HG03439 (cell line): Measurements from ENCODE around the gene HS3ST6.
"Not testable (repeated sequence)": the region's sequence is repeated elsewhere in the genome, so short reads cannot be mapped to it uniquely, and the experiment has no call there.

Source experiments
- ATAC-seq: cut with Tn5 transposase; IDR thresholded peaks from one replicate; pipeline ENCODE4 v1.9.1; 2021; ENCODE audit warnings: mild to moderate bottlenecking, moderate library complexity; ENCODE audit not compliant: unreplicated experiment

HS3ST6 gene

DNA sequence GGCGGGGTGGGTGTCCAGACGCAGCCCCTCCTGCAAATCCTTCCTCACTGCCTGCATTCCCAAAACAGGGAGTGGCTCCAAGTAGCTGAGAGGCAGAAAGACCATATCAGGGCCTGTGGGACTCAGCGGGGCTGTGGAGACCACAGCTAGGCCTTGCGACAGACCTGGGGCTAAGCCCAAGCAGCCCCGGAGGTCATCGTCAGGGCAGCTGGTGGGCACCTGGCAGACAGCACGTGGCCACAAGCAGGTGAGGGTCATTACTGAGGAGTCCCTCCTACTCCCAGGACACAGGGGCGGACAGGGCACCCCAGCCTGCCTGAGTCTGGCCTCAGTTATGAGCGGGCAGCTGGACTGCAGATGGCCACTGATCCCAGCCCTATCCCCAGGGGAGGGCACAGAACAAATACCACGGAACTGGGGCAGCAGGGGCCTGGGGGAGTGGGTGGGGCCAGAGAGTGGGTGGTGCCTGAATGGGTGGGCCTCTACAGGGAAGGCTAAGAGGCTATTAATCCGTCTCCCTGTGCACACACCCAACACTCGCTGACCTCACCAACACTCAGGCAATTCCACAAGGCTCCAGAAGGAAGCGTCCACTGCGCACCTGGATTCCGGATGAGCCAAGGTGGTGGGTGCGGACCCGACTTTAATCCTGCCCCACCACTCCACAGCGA lies 8.5 kb downstream of the HS3ST6 start:
- no peak for ATAC-seq

DNA sequence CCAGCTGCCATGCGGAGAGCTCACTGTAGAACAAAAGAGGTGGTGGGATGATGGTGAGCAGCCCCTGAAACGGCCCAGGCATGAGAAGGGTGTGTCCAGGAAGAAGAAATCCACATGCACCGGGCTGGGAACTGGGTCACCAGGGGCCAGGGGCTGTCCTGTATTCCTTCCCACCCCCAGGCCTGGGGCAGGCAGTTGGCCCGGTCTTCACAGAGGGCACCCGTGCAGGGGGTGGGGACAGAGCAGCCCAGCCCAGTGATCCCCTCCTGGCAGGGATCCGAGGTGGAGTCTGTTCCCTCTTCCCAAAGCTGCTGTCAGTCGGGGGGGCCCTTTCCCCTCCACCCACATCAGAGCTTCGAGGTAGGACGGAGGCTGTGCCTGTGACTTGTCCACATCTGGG lies 9.2 kb downstream of the HS3ST6 start:
- ATAC-seq, result no peak

DNA sequence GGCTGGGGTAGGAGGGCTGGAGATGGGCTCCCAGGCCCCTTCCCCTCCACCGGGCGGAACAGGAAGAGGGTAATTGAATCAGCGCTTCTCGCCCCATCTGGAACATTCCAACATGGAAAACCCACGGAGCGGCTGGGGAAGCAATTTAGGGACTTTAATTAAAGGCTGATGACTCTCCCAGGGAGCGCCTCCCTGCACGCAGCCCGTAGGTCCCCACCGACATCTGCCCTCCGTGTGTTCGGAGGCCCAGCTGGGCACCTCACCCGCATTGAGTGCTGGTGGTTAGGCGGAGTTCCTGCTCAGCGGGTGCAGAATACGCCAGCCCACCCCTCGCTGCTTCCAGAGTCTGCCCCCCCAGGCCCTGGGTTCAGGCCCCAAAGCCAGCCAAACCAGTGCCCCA lies 10.0 kb downstream of the HS3ST6 start:
- no peak for ATAC-seq

DNA sequence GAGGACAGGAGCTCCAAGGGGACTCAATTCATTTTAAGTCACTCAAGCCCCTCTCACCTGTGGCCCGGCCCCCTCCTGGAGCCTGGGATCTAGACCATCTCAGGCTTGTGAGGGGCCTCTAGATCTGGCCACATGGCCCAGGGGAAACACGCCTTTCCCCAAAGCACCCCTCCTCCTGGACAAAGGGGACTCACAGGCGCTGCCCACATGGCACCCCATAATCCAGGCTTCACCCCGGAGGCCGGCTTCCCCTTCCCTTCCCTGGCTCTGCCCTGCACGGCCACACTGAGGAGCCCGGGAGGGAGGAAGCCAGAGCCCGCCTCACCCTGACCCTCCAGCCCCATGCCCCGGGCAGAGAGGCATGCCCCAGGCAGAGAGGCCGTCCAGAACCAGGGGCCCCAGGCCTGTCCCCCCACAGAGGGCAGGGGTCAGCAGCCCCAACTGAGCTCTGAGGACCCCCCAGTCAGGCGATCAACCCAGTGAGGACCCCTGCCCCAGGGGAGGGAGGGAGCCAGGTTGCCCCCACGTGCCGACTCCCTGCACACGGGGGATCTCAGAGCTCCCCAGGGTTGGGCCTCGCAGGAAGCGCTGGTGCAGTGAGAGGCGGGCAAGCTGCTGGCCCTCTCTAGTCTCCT lies 10.9 kb downstream of the HS3ST6 start:
- ATAC-seq, result no peak

DNA sequence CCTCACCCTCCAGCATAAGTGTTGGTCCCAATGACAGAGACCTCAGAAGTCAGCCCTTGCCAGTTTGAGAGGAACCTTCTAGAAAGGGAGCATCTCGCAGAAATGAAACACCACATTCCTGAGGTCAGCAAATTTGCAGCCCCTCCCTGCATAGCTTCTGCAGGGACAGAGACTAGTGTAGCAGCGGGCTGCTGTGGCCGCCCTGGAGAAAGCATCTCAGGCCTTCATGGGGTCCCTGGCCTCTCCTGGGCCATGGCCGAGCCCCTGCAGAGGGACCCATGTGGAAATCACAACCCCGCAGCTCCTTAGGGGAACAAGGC lies 11.4 kb downstream of the HS3ST6 start:
- ATAC-seq, result no peak

DNA sequence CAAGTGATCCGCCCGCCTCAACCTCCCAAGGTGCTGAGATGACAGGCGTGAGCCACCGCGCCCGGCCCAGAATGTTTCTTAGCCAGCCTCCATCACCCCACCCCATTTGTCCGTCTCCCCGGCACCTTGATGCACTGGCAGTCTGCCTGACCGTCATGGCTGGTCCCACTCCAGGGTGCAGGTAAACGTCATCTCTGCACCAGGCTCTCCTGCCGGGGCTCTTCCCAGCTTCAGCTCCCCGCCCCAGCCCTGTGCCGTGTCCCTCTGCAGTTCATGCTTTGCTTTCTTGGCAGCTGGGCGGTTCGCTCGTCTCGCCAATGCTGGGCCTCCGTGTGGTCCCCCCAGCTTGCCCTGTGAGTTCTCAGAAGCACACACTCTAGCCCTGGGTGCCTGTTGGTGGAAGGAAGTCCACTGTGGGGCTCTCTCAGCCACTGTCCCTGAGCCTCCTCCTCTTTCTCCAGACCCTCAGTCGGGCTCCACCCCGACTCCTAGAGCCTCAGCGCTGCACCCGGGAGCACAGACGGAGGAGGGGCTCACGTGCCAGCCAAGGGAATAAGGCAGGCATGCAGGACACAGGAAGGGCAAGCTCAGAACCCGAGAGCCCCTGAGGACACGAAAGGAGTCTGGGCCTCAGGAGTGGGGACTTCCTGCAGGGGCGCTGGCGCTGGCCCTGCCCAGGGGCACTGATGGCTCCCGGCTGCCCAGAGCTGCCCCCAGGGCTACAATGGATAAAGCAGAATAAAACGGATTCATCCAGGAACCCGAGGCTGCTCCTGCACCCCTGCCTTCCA lies 12.0 kb downstream of the HS3ST6 start:
- no peak for ATAC-seq

DNA sequence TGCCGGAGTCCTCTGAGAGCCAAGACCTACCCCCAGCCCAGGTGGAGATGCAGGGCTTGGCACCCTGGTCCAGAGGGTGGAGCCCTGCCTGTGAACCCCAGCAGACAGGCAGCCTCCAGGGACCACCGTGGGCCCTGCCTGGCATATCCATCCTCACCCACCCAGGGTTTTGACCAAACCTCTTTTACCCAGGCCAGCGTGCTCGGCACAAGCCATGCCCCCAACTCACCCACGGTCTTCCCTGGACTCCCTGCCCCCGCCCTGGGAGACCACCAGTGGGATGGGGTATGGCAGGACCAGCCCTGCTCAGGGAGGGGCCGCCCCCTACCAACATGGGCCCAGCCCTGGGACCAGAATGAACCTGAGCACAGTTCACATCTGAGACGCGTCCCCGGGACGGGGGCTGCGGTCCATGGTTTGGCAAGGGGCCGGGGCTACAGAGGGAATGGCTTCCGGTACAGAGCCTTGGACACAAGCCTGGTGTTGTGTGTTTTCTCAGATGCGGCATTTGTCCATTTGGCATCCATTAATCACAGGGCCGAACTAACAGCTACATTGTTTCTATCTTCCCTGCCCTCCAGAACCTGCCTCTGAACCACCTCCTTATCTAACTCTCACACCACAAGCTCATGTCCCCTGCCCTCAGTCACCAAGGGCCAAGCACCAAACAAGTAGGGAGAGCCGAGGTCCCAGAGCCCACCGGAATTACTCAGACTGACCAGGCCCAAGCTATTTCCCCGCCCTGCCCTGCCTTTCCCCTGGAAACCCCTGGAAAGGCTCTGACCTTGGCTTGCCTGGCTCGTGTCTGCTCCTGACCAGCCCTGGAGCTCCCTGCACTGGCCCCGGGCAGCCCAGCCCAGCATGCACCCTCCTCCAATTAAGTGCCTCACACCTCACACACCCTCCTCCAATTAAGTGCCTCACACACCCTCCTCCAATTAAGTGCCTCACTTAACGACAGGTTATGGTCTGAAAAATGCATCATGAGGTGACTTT lies 14.1 kb downstream of the HS3ST6 start:
- ATAC-seq, result no peak

DNA sequence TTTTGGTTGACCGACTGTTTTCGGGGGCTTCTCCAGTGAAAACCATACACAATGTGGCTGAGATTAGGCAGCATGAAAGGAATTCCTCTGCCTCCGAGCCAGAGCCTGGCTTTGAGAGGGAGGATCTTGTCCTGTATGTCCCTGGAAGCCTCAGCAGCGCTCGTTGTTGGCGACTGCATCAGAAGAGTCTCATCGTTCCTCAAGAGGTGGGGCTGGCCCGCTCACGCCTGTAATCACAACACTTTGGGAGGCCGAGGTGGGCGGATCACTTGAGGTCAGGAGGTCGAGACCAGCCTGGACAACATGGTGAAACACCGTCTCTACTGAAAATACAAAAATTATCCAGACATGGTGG lies 15.0 kb downstream of the HS3ST6 start:
- no peak for ATAC-seq

DNA sequence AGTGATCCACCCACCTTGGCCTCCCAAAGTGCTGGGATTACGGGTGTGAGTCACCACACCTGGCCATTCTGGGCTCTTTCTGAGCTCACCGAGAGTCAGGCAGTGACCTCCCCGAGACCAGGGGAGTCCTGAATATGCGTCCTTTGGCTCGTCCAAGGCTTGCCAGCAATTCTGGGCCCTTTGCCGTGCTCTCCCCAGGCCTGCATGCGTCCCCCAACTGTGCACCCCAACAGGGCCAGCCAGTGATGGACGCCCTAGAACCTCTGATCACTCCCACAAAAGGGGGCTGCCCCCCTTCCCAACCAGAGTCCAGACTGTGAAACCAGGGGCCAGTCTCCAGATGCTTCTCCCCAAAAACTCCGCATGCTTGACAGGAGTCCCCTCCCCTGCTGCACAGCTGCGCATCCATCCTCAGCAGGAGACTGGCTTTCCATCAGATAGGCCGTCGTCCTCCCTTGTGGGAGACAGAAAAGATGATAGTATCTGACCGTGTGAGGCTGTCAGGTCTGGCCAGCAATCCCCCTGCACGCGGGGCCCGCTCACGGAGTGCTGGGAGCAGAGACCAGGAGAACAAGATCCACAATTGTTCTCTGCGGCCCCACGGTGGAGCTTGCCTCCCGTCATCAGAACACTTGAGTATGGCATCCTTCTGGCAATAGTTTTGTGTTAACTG lies 15.5 kb downstream of the HS3ST6 start:
- no peak for ATAC-seq

DNA sequence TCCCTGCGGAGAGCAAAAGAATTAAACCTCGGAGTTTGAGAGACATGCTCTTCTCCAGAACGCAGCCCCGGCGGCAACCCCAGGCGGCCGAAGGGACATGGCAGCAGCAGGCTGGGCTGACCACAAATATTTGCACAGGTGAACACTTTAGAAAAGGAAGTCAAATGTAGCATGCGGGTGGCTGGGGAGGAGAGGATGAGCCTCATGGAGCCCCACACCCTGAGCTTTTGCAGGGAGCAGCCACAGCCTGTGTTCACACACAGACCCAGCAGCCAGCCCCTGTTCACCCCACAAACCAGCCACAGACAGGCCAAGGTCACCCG lies 17.8 kb downstream of the HS3ST6 start:
- ATAC-seq, result no peak

DNA sequence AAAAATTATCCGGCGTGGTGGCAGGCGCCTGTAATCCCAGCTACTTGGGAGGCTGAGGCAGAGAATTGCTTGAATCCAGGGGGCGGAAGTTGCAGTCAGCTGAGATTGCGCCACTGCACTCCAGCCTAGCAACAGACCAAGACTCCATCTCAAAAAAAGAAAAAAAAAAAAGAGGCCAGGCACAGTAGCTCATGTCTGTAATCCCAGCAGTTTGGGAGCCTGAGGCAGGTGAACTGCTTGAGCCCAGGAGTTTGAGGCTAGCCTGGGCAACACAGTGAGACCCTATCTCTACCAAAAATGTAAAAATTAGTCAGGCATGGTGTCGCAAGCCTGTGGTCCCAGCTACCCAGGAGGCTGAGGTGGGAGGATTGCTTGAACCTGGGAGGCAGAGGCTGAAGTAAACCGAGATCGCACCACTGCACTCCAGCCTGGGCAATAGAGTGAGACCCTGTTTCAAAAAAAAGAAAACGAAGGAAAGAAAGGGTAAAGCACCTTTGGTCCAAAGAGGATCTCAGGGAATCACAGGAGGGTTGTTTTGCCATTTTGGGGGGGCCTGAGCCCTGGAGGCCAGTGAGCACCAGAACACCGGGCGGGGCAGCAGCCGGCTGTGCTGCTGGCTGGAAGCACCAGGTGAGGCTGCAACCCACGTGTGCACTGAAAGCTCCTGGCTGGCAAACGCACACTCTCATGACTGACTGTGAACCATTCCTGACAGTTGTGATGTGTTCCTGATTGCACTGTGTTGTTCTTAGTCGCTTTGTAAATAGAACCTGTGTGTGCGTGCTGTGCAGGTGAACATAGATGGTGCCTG lies 18.4 kb downstream of the HS3ST6 start:
- ATAC-seq, result no peak

DNA sequence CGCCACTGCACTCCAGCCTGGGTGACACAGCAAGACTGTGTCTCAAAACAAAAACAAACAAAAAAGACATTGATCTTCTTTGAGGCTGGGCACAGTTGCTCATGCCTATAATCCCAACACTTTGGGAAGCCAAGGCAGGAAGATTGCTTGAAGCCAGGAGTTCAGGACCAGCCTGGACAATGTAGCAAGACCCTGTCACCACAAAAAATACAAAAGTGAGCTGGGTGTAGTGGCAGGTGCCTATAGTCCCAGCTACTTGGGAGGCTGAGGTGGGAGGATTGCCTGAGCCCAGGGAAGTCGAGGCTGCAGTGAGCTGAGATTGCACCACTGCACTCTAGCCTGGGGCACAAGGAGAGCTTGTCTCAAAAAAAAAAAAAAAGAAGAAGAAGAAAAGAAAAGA lies 20.5 kb downstream of the HS3ST6 start:
- not testable (repeated sequence) for ATAC-seq

DNA sequence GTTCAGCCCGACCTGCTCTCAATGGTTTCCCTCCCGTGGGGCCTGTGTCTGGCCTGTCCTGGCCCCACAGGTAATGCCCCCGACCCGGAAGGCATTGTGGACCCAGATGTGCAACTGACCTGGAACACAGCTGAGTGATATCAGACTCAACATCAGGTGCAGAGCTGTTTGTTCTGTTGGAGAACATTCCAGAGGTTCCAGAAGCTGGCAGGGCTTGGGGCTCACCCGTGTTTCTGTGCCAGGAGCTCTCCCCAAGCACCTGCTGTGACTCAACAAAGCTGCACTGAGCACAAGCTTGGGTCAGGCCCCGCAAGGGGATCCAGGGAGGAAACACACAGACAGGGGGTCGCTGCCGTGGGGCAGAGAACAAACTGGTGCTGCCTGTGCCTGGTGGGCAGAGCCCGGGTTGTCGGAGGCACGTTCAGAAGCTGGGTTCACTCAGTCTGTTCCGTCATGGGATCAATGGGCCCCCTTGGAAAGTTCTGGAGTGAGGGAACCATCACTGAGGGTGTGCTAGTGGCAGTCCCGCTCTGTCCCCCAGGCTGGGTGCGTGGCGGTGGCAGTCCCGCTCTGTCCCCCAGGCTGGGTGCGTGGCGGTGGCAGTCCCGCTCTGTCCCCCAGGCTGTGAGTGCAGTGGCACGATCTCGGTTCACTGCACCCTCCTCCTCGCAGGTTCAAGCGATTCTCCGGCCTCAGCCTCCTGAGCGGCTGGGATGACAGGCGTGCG lies 22.1 kb downstream of the HS3ST6 start:
- ATAC-seq, result no peak

DNA sequence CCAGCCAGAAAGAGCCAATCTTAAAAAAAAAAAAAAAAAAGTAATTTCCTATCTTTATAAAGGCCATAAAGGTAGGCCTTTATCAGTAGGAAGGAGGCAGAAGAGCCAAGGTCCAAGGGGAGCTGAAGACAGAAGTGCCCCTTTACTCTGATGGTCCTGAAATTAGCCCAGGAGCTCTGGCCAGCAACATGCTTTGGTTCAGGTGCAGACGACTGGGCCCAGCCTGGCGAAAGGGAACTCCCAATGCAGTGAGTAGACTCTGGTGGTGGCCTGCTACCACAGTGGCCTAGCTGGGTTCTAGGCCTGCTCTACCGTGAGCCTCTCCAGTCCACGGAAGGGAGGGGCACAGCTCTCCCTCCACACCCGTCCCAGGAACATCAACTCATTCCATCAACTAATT lies 23.1 kb downstream of the HS3ST6 start:
- ATAC-seq, result no peak

DNA sequence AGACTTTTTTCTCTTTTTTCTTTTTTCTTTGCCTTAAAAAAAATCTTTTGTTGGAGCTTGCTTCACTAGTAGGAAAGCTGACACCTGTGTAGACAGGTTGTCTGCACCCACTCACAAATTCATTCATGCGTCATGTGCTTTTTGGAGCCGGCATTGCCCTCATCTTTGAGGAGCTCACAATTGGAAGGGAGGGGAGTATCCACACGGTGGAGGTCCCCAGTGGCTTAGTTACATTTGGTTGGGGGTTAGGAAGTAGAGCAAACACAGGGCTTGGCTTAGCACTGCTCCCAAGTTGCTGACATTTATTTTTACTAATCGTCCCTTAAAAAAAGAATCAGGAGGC lies 27.5 kb downstream of the HS3ST6 start:
- no peak for ATAC-seq

DNA sequence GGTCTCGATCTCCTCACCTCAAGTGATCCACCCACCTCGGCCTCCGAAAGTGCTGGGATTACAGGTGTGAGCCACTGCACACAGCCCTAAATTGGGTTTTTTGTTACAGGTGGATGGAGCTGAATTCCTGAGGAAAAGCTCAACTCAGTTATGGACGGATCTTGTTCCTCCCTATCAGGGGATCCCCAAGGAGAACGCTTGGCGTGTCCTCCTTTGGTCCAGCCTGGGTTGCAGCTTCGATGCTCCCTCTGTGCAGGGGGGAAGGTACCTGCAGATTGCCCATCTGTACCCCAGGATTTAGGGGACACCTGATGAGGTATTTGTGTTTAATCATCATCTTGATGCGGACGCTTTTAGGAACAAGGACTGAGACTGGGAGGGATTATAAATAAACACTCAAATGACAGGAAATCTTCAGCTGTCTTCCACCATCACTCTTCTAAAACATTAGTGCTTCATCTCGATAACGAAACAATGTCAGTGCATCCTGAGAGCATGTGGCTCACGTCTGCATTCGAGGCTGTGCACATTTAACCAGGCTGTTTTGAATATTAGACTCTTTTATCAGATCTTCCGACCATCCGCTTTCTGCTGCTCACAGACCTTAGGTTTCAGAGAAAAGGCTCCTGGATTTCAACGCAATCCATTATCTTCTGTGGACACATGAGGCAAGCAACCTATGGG lies 28.0 kb downstream of the HS3ST6 start:
- no peak for ATAC-seq

DNA sequence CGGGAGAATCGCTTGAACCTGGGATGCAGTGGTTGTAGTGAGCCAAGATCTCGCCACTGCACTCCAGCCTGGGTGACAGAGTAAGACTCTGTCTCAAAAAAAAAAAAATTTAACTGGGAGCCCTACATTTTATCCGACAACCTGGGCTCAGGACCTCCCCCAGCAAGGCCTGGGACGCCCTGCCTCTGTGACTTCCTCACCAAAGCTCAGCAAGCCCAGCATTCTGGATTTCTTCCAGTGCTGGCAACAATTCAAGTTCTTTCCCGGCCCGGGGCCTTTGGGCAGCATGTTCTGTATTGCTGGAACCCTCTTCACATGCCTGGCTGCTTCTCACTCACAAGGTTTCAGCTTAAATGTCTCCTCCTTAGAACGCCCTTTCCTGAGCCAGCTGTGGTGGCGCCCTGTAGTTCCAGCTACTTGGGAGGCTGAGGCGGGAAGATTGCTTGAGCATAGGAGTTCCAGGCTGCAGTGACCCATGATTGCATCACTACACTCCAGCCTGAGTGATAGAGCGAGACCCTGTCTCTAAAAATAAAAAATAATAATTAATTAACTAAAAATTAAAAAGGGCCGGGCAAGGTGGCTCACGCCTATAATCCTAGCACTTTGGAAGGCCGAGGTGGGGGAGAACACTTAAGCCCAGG lies 30.4 kb downstream of the HS3ST6 start:
- ATAC-seq, result no peak

DNA sequence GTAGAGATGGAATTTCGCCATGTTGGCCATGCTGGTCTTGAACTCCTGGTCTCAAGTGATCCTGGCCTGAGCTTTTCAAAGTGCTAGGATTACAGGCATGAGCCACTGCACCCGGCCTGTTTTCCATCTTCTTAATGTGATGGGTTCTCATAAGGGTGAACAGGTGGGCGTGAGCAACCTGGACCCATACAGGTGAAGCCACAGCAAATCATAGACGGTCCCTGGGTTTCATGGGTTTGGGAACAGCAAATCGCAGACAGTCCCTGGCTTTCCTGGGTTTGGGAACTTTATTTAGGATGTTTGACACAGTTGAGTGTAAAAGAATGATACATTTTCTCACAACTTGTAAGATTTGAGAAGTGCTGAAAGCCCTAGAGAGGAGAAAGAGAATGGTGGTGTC lies 33.3 kb downstream of the HS3ST6 start:
- ATAC-seq, result no peak
